T-helper 1 cell (primary cell): ENCODE measurements around the gene IFNGR2.
A peak's percentile ranks its signal among the peaks of the same experiment; 100 is the strongest.
"Not testable (repeated sequence)": the region's sequence is repeated elsewhere in the genome, so short reads cannot be mapped to it uniquely, and the experiment has no call there.

Experiments used
- DNase-seq, 5 donors: peaks; one replicate each; pipeline ENCODE4 v3.0.0-alpha.2; 2012 to 2020

IFNGR2 gene

DNA sequence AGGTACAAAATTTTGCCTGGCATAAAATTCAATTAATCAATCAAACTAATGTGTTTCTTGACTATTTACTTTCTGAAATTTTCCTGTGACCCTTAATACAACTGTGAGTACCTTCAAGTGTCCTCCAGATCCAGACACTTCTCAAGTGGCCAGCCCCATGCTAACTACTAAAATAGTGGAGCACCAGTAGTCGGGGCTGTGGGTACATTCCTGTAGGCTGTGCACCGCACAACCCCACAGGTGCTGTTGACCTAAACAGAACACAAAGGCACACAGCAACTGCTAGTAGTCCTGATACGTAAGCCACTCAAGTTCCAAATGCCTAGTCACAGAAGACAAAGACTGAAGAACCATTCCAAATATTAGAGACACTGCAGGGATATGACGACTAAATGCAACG, 40.0 kb downstream of the IFNGR2 start:
- DNase-seq: no peak

DNA sequence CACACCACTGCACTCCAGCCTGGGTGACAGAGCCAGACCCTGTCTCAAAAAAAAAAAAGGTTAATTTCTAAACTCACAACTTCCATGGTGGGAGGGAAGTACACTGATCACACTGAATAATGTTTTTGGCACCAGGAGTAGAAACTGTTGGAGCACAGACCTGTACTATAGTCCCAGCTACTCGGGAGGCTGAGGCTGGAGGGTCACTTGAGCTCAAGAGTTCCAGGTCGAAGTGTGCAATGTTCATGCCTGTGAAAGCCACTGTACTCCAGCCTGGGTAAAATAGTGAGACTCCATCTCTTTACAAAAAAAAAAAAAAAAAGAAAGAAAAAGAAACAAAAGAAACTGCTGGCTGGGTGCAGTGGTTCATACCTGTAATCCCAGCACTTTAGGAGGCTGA, 41.3 kb downstream of the IFNGR2 start:
- no peak for DNase-seq

DNA sequence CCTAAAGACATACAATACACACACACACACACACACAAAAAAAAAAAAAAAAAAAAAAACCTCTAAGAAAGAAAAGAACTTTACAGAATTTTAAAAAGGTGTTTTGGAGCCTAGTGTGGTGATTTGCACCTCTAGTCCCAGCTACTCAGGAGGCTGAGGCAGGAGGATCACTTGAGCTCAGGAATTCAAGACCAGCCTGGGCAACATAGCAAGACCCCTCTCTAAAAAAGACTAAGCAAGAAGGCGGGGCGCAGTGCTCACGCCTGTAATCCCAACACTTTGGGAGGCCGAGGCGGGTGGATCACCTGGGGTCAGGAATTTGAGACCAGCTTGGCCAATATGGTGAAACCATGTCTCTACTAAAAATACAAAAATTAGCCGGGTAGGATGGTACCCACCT, 43.4 kb downstream of the IFNGR2 start:
- not testable (repeated sequence) for DNase-seq

DNA sequence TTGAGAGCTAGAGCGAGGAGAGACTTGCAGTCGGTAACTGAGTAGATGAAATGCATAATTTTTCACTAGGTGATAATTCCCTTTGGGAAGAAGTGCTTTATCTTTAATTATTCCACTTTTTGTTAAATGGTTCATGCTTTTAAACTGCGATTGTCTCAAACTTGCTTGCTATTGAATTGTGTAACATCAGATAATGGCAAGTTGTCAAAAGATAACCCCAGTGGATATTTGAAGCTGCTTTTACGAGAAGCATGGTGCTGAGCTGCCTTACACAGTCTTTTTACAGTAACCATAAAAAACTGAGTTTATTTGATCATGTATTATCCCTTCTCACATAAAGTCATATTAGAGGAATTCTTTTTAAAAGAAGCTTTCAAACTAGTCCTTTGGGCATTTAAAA, 46.4 kb downstream of the IFNGR2 start:
- DNase-seq: no peak

DNA sequence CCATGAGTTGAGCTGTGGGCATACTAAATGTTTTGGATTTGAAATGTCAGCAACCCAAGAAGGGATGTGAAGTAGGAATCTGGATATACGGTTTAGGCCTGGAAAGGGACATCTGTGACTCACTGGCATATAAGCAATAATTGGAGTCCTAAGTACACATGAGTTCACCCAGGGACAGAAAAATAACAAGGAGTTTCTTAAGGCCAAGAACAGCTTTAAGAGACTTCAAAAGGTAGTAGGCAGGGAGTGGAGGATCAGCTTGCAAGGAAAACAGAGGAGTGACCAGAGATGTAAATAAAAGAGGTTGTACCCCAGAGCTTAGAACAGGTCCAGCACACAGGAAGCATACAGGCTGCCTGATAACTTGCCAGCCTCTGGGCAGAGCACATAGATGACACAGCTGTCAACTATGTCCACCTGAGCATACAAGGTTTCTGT, 48.4 kb downstream of the IFNGR2 start:
- no peak for DNase-seq

DNA sequence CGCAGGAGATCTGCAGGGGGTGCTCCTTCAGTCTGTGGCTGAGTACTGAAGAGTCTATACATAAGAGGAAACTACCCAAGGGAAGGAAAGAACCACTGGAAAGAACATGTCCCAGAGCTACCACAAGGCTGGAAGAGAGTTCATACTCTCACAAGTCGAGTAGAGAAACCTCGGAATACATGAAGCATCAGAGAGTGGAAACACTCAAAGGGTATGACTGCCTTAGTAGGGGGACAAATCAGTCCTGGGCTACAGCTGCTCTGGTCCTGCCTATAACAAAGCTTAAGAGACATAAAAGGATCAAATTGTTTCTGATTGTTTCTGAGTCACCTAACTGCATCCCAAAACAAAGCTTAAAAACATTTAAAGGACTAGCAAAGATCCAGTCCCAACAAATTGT, 49.1 kb downstream of the IFNGR2 start:
- DNase-seq: no peak

DNA sequence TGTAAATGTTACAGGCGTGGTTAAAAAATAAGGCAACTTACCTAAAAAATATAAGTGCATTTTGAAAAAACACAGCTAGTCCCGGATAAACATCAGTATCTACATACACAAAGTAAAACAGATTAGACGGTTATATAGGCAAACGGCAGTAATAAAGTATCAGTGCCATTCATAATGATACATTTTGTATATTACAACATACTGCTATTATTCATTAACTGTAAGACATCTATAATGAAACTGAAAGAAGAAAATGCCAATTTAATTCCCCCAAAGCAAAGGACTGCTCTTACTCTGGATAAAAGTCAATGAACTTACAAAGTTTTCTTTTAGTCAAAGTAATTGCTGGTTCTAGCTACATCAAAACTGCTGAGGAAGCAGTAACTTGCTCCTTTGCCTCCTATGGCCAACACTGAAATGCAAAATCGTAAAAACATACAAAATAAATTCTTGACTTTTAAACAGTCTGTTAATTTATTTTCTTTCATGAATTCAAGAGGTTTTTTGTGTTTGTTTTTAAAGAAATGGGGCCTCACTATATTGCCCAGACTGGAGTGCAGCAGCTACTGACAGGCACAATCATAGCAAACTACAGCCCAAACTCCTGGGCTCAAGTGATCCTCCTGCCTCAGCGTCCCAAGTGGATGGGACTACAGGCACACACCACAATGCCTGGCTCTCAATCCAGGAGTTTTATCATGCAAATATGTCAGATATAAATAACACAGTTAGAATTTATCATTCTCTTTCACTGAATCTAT, 52.7 kb downstream of the IFNGR2 start:
- no peak for DNase-seq

DNA sequence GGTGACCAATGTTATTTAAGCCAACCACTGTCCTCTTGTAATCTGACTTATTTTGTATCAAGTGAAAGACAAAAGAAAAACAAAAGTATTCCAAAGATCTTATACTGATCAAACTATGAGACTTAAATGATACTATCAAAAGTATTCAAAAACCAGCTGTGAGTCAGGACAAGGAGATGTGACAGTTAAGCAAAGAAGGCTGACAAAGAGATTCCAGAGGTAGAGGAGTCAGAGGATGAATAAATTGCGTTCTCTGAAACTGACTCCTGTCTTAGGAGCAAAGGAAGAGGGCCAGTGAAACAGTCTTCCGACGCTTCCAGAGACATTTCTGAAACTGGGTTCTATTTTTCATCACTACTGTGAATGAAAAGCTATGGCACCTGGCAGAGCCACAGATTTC, 55.6 kb downstream of the IFNGR2 start:
- no peak for DNase-seq

DNA sequence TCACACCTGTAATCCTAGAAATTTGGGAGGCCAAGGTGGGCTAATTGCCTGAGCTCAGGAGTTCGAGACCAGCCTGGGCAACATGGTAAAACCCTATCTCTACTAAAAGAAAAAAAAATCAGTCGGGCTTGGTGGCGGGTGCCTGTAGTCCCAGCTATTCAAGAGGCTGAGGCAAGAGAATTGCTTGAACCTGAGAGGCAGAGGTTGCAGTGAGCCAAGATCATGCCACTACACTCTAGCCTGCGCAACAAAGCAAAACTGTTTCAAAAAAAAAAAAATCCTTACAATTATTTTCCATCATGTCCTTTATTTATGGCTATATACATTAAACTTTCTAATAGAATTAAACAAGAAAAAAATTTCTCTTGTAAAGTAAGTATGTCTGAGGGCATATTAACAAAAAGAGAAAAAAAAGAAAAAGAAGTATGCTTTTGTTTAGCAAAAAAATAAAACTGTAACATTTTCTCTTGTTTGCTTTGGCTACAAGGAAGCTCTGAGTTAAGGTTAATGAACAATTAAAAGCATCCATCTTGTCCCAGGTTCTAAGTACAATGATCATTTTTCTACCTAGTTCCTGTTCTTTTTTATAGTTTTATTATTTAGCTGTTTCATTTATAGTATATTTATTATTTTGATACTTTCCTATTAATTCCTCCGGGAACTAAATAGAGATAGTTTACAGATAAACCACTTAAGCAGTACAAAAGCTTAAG, 58.5 kb downstream of the IFNGR2 start:
- DNase-seq: no peak

DNA sequence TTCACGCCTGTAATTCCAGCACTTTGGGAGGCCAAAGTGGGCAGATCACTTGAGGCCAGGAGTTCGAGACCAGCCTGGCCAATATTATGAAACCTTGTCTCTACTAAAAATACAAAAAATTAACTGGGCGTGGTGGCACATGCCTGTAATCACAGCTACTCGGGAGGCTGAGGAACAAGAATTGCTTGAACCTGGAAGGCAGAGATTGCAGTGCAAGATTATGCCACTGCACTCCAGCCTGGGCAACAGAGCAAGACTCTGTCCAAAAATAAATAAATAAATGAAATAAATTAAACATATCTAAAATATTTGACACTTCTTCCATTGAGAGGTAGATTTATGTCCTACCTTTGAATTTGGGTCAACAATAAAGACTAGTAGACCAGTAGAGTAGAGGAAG, 66.0 kb downstream of the IFNGR2 start:
- DNase-seq: not testable (repeated sequence)

DNA sequence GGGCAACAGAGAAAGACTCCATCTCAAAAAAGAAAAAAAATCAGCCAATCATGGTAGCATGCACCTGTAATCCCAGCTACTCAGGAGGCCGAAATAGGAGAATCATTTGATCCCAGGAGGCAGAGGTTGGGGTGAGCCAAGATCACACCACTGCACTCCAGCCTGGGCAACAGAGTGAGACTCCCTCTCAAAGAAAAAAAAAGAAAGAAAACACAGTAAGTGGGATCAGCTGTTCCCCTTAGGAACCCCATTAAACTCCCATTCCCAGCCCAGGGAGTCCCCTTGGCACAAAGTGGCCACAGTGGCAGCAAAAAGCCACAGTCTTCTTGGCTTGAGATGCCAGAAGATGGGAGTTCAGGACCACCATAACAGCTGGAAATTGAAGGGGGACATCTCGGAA, 67.5 kb downstream of the IFNGR2 start:
- no peak for DNase-seq

DNA sequence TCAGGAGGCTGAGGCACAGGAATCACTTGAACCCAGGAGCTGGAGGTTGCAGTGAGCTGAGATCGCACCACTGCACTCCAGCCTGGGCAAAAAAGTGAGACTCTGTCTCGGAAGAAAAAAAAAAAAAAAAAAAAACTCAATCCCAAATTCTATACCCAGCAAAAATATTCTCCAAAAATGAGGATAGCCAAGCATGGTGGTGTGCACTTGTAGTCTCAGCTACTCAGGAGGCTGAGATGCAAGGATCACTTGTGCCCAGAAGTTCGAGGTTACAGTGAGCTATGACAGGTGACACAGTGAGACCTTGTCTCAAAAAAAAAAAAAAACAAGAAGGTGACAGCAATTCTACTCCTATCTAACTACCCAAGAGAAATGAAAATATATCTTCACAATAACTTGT, 70.1 kb downstream of the IFNGR2 start:
- no peak for DNase-seq

DNA sequence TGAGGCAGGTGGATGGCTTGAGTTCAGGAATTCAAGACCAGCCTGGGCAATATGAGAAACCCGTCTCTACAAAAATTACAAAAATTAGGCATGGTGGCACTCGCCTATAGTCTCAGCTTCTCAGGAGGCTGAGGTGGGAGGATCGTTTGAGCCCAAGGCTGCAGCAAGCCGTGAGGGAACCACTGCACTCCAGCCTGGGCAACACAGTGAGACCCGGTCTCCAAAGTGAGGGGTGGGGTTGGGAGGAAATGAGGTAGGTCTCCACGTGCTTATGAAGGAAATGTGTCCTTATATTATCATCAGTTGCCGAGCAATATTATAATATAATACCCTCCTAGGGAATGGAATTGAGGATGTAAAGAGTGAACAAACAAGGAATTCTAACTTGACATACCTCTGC, 73.9 kb downstream of the IFNGR2 start:
- DNase-seq: no peak

DNA sequence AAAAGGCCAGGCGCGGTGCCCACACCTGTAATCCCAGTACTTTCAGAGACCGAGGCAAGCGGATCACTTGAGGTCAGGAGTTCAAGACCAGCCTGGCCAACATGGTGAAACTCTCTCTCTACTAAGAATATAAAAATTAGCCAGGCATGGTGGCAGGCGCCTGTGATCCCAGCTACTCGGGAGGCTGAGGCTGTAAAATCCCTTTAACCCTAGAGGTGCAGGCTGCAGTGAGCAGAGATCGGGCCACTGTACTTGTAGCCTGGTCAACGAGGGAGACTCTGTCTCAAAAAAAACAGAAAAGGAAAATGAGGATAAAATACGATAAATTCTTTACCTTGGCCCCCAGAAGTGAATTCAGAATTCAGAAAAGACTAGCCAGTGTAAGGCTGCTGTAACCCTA, 75.0 kb downstream of the IFNGR2 start:
- no peak for DNase-seq

DNA sequence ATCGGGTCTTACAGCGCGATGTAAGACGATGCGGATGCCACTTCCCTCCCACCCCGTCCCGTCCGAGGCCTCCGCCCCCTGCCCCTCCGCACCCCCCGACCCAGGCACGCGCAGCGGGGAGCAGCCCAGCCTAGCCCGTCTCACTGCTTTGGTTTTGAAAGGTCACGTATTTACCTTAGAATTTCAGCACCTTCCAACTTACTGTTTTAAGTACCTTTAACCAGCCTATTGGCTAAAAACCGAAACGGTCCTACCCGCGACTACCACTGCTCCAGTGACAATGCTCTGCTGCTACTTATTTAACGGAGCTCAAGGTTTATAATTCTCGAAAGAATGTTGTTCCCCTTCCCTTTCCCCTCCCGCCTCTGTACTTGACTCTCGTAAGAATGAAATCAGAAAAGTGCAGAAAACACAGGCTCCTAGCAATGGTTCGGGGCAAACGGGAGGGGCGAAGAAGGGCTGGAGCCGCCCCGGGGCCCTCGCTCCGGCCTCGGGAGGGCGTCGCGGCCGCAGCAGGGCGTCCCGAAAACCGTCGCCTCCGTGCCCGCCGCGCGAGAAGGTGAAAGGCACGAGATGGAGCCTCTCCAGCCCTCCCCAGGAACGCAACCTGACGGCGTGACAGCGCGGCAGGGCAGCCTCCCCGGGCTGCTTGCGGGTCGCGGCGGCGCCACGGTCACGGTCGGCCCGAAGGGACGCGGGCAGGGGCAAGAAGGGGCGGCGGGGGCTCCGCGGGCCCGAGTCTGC, 75.9 kb downstream of the IFNGR2 start:
- peak; percentile 16 to 45 (median 32) for DNase-seq

DNA sequence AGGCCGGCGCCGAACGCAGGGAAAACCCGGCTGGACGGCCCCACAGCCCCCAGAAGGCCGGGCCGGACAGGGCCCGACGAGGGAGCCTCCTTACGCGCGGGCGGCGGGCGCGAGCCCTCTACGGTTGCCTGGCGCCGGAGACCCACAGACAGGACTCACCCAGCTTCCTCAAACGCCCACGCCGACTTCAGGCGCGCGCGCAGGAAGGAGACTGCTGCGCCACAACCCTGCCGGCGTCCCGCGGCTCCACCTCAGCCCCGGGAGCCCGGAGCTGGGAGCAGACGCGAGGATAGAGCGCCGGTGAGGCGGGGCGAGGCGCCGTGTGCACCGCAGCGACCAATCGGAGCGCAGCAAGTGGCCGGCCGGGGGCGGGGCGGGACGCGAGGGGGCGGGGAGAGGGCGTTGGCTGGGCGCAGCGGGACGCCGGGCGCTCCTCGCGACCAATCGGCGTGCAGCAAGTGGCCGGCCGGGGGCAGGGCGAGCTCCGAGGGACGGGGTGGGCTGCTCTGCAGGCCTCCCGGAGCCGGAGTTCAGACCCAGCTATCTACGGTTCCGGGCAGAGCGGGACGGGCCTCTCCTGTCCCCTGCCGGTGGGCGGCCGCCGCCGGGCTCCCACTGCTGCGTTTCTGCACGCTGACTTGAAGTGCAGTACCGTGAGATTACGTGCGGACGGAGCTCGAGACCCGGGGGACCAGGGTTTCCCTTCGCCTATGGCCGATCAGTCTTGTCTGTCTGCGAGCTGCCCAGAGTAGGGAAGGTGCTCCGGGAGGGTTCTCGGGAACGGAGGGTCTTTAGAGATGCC, 76.7 kb downstream of the IFNGR2 start, which contains the start of gene TMEM50B:
TSS of gene TMEM50B (minus strand) at position 296 of the 802 bp plus-strand sequence. CDS start 11,089 bp downstream, outside the sequence.
- DNase-seq: peak; percentile 93 to 96 (median 94)

DNA sequence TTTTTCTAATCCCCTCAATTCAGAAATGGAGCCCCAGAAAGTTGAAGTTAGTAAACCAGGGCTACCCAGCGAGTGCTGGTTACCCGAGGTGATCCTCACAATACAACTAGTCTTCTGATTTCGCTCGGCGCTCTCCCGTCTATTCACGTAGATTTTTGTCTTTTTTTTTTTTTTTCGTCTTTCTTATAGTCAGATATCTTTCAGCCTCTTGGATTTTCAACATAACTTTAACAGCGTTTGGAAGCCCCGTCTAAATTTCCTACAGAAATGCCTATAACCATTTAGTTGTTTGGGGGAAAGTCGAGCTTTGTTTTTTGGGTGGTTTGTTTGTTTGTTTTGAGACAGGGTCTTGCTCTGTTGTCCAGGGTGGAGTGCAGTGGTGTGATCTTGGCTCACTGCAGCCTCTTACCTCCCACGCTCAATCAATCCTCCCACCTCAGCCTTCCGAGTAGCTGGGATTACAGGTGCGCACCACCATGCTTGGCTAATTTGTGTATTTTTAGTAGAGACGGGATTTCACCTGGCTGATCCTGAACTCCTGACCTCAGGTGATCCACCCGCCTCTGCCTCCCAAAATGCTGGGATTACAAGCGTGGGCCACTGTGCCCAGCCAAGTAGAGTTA, 77.4 kb downstream of the IFNGR2 start:
- no peak for DNase-seq

DNA sequence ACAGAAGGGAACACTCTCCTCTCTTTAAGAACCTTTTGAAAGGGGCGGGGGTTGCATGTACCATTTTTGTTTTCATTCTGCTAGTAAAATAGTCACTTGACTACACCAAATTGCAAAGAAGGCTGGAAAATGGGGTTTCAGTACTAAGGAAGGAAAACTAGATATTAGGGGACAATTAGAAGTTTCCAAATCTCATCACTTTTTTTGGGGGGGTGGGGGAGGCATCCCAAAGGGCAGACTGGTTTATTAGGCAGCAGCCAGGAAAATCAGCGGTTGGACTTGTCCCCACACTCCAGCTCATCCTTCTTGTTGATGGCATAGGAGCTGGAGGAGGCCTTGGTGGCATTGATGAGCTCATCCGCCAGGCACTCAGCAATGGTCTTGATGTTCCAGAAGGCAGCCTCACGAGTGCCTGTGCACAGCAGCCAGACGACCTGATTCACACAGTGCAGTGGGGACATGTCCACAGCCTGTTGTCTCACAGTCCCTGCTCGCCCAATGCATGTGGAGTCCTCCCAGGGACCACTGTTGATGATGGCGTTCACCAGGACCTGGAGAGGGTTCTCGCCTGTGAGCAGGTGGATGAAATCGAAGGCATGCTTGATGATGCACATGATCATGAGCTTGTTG, 78.2 kb downstream of the IFNGR2 start:
- no peak for DNase-seq
